Measurements from ENCODE around the gene SLC35F4. TPM values are rescaled to one million over a fixed set of nuclear protein-coding genes. Genes with fewer than 3 reads are reported as not detected.

SLC35F4 gene
- total and polyA plus RNA-seq, 10 of the 15 experiments (the other 5 are each of a cell fraction or from before 2014, with no cell fraction given): 0.06 to 0.30 TPM; not detected in 8

- DNase-seq (ENCODE audit: low read depth, low spot score): no peak
- in situ Hi-C loops (cut with MboI): no loop called here
- no peak for ATAC-seq
- Histone ChIP-seq H3K36me3 (ENCODE audit: control insufficient read depth in 2 of 2, insufficient read depth in 2 of 2, low read length in 1 of 2) (no peaks in the 10 kb centered on the region), H3K79me2 (ENCODE audit: control insufficient read depth, insufficient read depth, low read length) (no peaks in the 10 kb centered on the region), H3K4me1 (ENCODE audit: control insufficient read depth, insufficient read depth, low read length) (no peaks in the 10 kb centered on the region), H3K4me3 (no peak overlapping the region), H4K20me1 (ENCODE audit: control insufficient read depth, insufficient read depth) (no peaks in the 10 kb centered on the region), H3K9ac (ENCODE audit: control insufficient read depth, insufficient read depth, low read length) (no peak overlapping the region), H2AFZ (ENCODE audit: control insufficient read depth, low read depth, low read length) (no peak overlapping the region), H3K27ac (ENCODE audit: control insufficient read depth, insufficient read depth) (no peak overlapping the region), H3K27me3 (replicated peaks in 1 of 2; ENCODE audit: control insufficient read depth in 2 of 2, insufficient read depth in 2 of 2, low read length in 1 of 2) (no peaks in the 10 kb centered on the region; a peak in 1 of 4 replicates), H3K4me2 (ENCODE audit: control insufficient read depth, insufficient read depth) (no peak overlapping the region), H3K9me3 (replicated peaks; ENCODE audit: control insufficient read depth, insufficient read depth, low read length) (no peaks in the 10 kb centered on the region)
- intact Hi-C loops (cut with micrococcal nuclease; ENCODE audit: unreplicated experiment): no loop called here
- no TSS peak for BruUV-seq (replicated peaks)
- RAD21 ChIA-PET (ENCODE audit: unreplicated experiment): no interaction called here
- FAIRE-seq: no peak
- WGBS (ENCODE audit: insufficient coverage, insufficient replicate concordance, low lambda C conversion rate, missing lambda C conversion rate): 81% methylated on average over 19 of the region's 19 CpGs
- POLR2A ChIA-PET: no interaction called here
- TF ChIP-seq SREBF1 (IDR thresholded peaks at IDR 0.05; ENCODE audit: low read length) (no peak), HSF1 (IDR thresholded peaks at IDR 0.05; ENCODE audit: low read depth, low read length) (no peak), MAX (IDR thresholded peaks at IDR 0.05; ENCODE audit: low read depth, low read length) (no peak)
- SMC1A ChIA-PET (ENCODE audit: uncharacterized antibody, unreplicated experiment): no interaction called here
- CTCF ChIA-PET: interaction anchor here (0.6 kb wide), 1 partner anchor 69 kb away, joined by 4 read pairs; no protein-coding TSS in a partner anchor
Measured at GRCh38 chr14:57866199-57866705, 360 bp upstream of the SLC35F4 start.

DNA sequence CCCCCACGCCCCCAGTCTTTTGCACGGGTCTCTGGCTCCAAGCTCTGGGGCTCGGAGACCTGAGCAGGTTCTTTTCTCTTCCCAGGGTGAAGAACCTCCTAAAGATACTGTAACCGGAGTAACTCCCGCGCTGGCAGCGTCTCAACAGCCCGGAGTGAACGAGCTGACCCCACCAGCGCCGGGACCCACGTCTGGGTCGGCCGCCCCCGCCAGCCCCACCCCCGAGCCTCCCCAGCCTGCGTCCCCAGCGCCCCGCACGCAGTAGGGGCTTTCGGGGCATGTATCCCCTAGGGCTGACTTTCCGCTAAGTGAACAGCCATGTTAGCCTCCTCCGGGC, 858 bp downstream of the SLC35F4 start:
- no peaks in the 10 kb centered on the region for H4K20me1 ChIP-seq (ENCODE audit: control insufficient read depth, insufficient read depth)
- no peak overlapping the region for H3K27ac ChIP-seq (ENCODE audit: control insufficient read depth, insufficient read depth)
- H2AFZ ChIP-seq (ENCODE audit: control insufficient read depth, low read depth, low read length): no peak overlapping the region
- no peak overlapping the region for H3K4me3 ChIP-seq
- ATAC-seq: no peak
- FAIRE-seq: no peak
- WGBS (ENCODE audit: insufficient coverage, insufficient replicate concordance, low lambda C conversion rate, missing lambda C conversion rate): 100% methylated on average over 5 of the region's 23 CpGs
- no peaks in the 10 kb centered on the region for H3K79me2 ChIP-seq (ENCODE audit: control insufficient read depth, insufficient read depth, low read length)
- no peak overlapping the region for H3K9ac ChIP-seq (ENCODE audit: control insufficient read depth, insufficient read depth, low read length)
- H3K9me3 ChIP-seq (replicated peaks; ENCODE audit: control insufficient read depth, insufficient read depth, low read length): no peaks in the 10 kb centered on the region
- H3K27me3 ChIP-seq (replicated peaks in 1 of 2; ENCODE audit: control insufficient read depth in 2 of 2, insufficient read depth in 2 of 2, low read length in 1 of 2): no peaks in the 10 kb centered on the region; a peak in 1 of 4 replicates
- in situ Hi-C loops (cut with MboI): no loop called here
- no peak for DNase-seq (ENCODE audit: low read depth, low spot score)
- ChIA-PET POLR2A (no interaction called here), RAD21 (ENCODE audit: unreplicated experiment) (no interaction called here), SMC1A (ENCODE audit: uncharacterized antibody, unreplicated experiment) (no interaction called here), CTCF (interaction anchor here (1.1 to 1.3 kb wide), 2 partner anchors 8 to 172 kb away, joined by 4 to 5 read pairs; no protein-coding TSS in a partner anchor)
- no peaks in the 10 kb centered on the region for H3K36me3 ChIP-seq (ENCODE audit: control insufficient read depth in 2 of 2, insufficient read depth in 2 of 2, low read length in 1 of 2)
- no TSS peak for BruUV-seq (replicated peaks)
- no peak overlapping the region for H3K4me2 ChIP-seq (ENCODE audit: control insufficient read depth, insufficient read depth)
- intact Hi-C loops (cut with micrococcal nuclease; ENCODE audit: unreplicated experiment): no loop called here
- H3K4me1 ChIP-seq (ENCODE audit: control insufficient read depth, insufficient read depth, low read length): no peaks in the 10 kb centered on the region
- TF ChIP-seq EED (IDR thresholded peaks at IDR 0.05; ENCODE audit: low read depth) (no peak), NR2C1 (IDR thresholded peaks at IDR 0.05) (no peak), HDAC2 (IDR thresholded peaks at IDR 0.05) (no peak), RBBP5 (conservative IDR thresholded peaks at IDR 0.05) (no peak), KAT2A (conservative IDR thresholded peaks at IDR 0.05; ENCODE audit: control insufficient read depth, low read depth, low read length) (no peak), SUPT20H (IDR thresholded peaks at IDR 0.05; ENCODE audit: borderline replicate concordance, control insufficient read depth, low read depth, low read length) (no peak), MLLT1 (IDR thresholded peaks at IDR 0.05) (no peak), BACH1 (IDR thresholded peaks at IDR 0.05; ENCODE audit: borderline replicate concordance) (no peak), ESRRA (IDR thresholded peaks at IDR 0.05; ENCODE audit: low read length) (no peak), HDGF (IDR thresholded peaks at IDR 0.05) (no peak), EP300 (IDR thresholded peaks at IDR 0.05; ENCODE audit: borderline replicate concordance in 1 of 2, control insufficient read depth in 1 of 2, low read depth in 2 of 2, low read length in 2 of 2) (no peak), ZNF274 (IDR thresholded peaks at IDR 0.05; ENCODE audit: insufficient read depth, insufficient read length) (no peak), ZNF384 (IDR thresholded peaks at IDR 0.05; ENCODE audit: borderline replicate concordance, low read depth, low read length) (no peak)
